ENCODE measurements around the gene BAZ2B. TPM values are rescaled to one million over a fixed set of nuclear protein-coding genes. Genes with fewer than 3 reads are reported as not detected.

Gene BAZ2B
- total RNA-seq, 1 experiment from 2014 or later = 54.9 TPM

GRCh38 chr2:159613091-159613490 is 3.3 kb downstream of the BAZ2B start:
- Histone ChIP-seq H3K27ac (ENCODE audit: insufficient read length, low read depth, low read length) (no peak overlapping the region), H3K79me2 (ENCODE audit: insufficient read depth, low read length) (peaks cover 19% of the 10 kb centered on the region; the same call in 1 of the 2 replicates), H4K8ac (replicated peaks; ENCODE audit: insufficient read length, low read depth, low read length) (no peak overlapping the region), H3K18ac (ENCODE audit: insufficient read length, low read depth, low read length) (no peak overlapping the region), H4K20me1 (ENCODE audit: control insufficient read depth, insufficient read depth, insufficient read length) (no peaks in the 10 kb centered on the region), H2AFZ (ENCODE audit: low read length) (no peak overlapping the region), H2BK12ac (ENCODE audit: insufficient read length, low read depth, low read length) (no peak overlapping the region), H3K9me3 (ENCODE audit: control insufficient read depth, low read depth, low read length) (no peaks in the 10 kb centered on the region), H3K27me3 (ENCODE audit: insufficient read depth, low read length) (no peaks in the 10 kb centered on the region), H3T11ph (ENCODE audit: low read length) (no peak overlapping the region), H3K56ac (ENCODE audit: insufficient read length, low read depth, low read length) (no peak overlapping the region), H3K4me1 (ENCODE audit: insufficient read depth, low read length) (peaks cover 6% of the 10 kb centered on the region; the same call in 1 of the 2 replicates), H2BK15ac (ENCODE audit: low read depth, low read length) (no peak overlapping the region), H4K5ac (ENCODE audit: insufficient read length, low read depth, low read length) (no peak overlapping the region), H3K79me1 (ENCODE audit: insufficient read depth, low read depth, low read length, poor library complexity, severe bottlenecking) (no peaks in the 10 kb centered on the region), H3K9ac (ENCODE audit: extremely low read depth, insufficient read length, low read length) (no peak overlapping the region), H2BK20ac (ENCODE audit: low read depth, low read length, poor library complexity, severe bottlenecking) (no peak overlapping the region), H3K4me2 (ENCODE audit: insufficient read depth, insufficient read length, low read length) (peak overlapping the region; percentile 62), H2AK5ac (ENCODE audit: insufficient read length, low read length) (no peak overlapping the region), H2BK5ac (ENCODE audit: insufficient read length, low read length) (no peak overlapping the region), H3K14ac (ENCODE audit: insufficient read depth, low read length) (no peak overlapping the region), H3K4ac (ENCODE audit: low read depth, low read length) (no peak overlapping the region), H4K91ac (ENCODE audit: insufficient read length, low read depth, low read length) (no peak overlapping the region), H2BK120ac (ENCODE audit: low read depth, low read length, poor library complexity, severe bottlenecking) (no peak overlapping the region), H3K23ac (ENCODE audit: insufficient read length, low read depth, low read length) (no peak overlapping the region), H3K23me2 (ENCODE audit: insufficient read length, low read depth, low read length, poor library complexity, severe bottlenecking) (peaks cover 3% of the 10 kb centered on the region)
- H3K9me3 Mint-ChIP-seq = peaks cover 0 to 2% of the 10 kb centered on the region in 2 experiments; a peak in 1 of 5 replicates
- DNase-seq = no peak
- H3K27me3 Mint-ChIP-seq (ENCODE audit: low read depth) = no peaks in the 10 kb centered on the region
- peaks cover 37 to 47% of the 10 kb centered on the region in 2 experiments for H3K4me1 Mint-ChIP-seq
- WGBS (ENCODE audit: extremely low coverage, insufficient read length, low lambda C conversion rate) = no CpG with 5 or more reads among the region's 1 CpG
- H3K36me3 Mint-ChIP-seq (ENCODE audit: insufficient read depth in 1 of 3, low read depth in 3 of 3) = peaks cover 0 to 5% (median 0%) of the 10 kb centered on the region in 3 experiments; a peak in 2 of 7 replicates
- no peak overlapping the region; a peak in 1 of 7 replicates for H3K27ac Mint-ChIP-seq
- H3K4me3 Mint-ChIP-seq = peak overlapping the region; percentile 79 to 96
- no peak for TF ChIP-seq CTCF (conservative IDR thresholded peaks at IDR 0.05)

All from H9 (cell line).